Stimulated activated naive CD8-positive, alpha-beta T cell treated with anti-CD3 and anti-CD28 coated beads, Interleukin-15, Interleukin-2, amounts not matched to agents 100 ng/mL and 50 ng/mL, for 24 hours (primary cell): ENCODE data around the gene POLE.
A peak's percentile ranks its signal among the peaks of the same experiment; 100 is the strongest.
"Not testable (repeated sequence)": the region's sequence is repeated elsewhere in the genome, so short reads cannot be mapped to it uniquely, and the experiment has no call there.

Source experiments
- H3K27ac Mint-ChIP-seq: one replicate; pipeline ENCODE4 v1.8.0; 2021; ENCODE audit warnings: mild to moderate bottlenecking, mixed read lengths
- H3K27me3 Mint-ChIP-seq: one replicate; pipeline ENCODE4 v1.8.0; 2021; ENCODE audit warnings: mixed read lengths
- H3K36me3 Mint-ChIP-seq: one replicate; pipeline ENCODE4 v1.8.0; 2021; ENCODE audit warnings: low read depth, mixed read lengths
- H3K4me1 Mint-ChIP-seq: one replicate; pipeline ENCODE4 v1.8.0; 2021; ENCODE audit warnings: low read depth, mixed read lengths
- H3K4me3 Mint-ChIP-seq: one replicate; pipeline ENCODE4 v1.8.0; 2021; ENCODE audit warnings: mild to moderate bottlenecking, mixed read lengths
- H3K9me3 Mint-ChIP-seq: one replicate; pipeline ENCODE4 v1.8.0; 2021; ENCODE audit warnings: mixed read lengths

POLE gene

DNA sequence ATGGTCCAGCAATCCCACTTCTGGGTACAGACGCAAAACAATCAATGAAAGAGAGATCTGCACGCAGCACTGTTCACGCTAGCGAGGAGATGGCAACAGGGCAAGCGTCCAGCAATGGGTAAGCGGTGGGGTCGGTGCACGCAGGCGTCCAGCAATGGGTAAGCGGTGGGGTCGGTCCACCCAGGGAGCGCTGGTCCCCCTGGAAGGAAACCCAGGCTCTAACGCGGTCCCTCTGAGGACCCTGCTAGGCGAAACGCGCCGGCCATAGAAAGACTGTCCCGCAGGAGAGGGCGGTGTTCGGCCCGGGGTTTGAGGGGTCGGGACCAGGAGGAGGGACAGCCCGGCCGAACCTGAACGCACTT is 22.9 kb upstream of the POLE start:
- H3K4me1 Mint-ChIP-seq: peaks cover 33% of the 10 kb centered on the region

GRCh38 chr12:132708150-132708549 is 21.0 kb upstream of the POLE start:
- Mint-ChIP-seq H3K27ac (no peak overlapping the region), H3K4me1 (peaks cover 21% of the 10 kb centered on the region), H3K27me3 (no peaks in the 10 kb centered on the region), H3K9me3 (peaks cover 4% of the 10 kb centered on the region), H3K4me3 (no peak overlapping the region), H3K36me3 (peaks cover 31% of the 10 kb centered on the region)

More for the DNA sequence above, 22.9 kb upstream of the POLE start:
- peak overlapping the region; percentile 86 for H3K27ac Mint-ChIP-seq
- H3K4me3 Mint-ChIP-seq: peak overlapping the region; percentile 84
- H3K27me3 Mint-ChIP-seq: no peaks in the 10 kb centered on the region
- peaks cover 30% of the 10 kb centered on the region for H3K36me3 Mint-ChIP-seq
- H3K9me3 Mint-ChIP-seq: peaks cover 4% of the 10 kb centered on the region

DNA sequence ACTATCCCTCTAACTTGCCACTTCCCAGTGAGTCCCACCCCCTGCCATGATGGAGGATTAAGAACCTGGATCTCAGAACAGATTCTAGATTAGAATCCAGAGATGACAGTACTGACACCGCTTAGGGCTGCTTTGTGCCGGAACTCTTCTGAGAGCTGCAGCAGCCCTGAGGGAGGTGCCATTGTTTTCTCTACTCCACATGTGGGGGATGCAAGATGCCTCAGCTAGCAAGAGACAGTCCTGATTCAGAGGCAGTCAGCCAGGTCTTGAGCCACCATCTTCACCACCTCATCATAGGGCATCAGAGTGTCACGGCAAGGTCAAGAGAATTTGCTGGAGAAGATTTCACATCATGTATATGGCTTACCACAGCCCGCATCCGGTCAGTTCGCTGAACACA is 20.1 kb upstream of the POLE start:
- Mint-ChIP-seq H3K27ac (no peak overlapping the region), H3K9me3 (peaks cover 4% of the 10 kb centered on the region), H3K27me3 (no peaks in the 10 kb centered on the region), H3K36me3 (peaks cover 26% of the 10 kb centered on the region), H3K4me1 (peaks cover 14% of the 10 kb centered on the region), H3K4me3 (no peak overlapping the region)

- no peaks in the 10 kb centered on the region for H3K27me3 Mint-ChIP-seq
- H3K4me3 Mint-ChIP-seq: no peak overlapping the region
- peaks cover 4% of the 10 kb centered on the region for H3K9me3 Mint-ChIP-seq
- H3K27ac Mint-ChIP-seq: no peak overlapping the region
- peaks cover 4% of the 10 kb centered on the region for H3K4me1 Mint-ChIP-seq
- H3K36me3 Mint-ChIP-seq: peaks cover 44% of the 10 kb centered on the region
These were observed 16.5 kb upstream of the POLE start for GRCh38 chr12:132703641-132704040.

GRCh38 chr12:132702640-132703039 is 15.5 kb upstream of the POLE start:
- Mint-ChIP-seq H3K9me3 (peaks cover 4% of the 10 kb centered on the region), H3K4me3 (no peak overlapping the region), H3K27me3 (no peaks in the 10 kb centered on the region), H3K36me3 (peaks cover 50% of the 10 kb centered on the region), H3K27ac (no peak overlapping the region), H3K4me1 (peaks cover 4% of the 10 kb centered on the region)

- no peaks in the 10 kb centered on the region for H3K9me3 Mint-ChIP-seq
- H3K36me3 Mint-ChIP-seq: peaks cover 57% of the 10 kb centered on the region
- no peak overlapping the region for H3K4me3 Mint-ChIP-seq
- H3K27ac Mint-ChIP-seq: no peak overlapping the region
- H3K27me3 Mint-ChIP-seq: no peaks in the 10 kb centered on the region
- peaks cover 4% of the 10 kb centered on the region for H3K4me1 Mint-ChIP-seq
These were observed 13.2 kb upstream of the POLE start for GRCh38 chr12:132700212-132700822.

DNA sequence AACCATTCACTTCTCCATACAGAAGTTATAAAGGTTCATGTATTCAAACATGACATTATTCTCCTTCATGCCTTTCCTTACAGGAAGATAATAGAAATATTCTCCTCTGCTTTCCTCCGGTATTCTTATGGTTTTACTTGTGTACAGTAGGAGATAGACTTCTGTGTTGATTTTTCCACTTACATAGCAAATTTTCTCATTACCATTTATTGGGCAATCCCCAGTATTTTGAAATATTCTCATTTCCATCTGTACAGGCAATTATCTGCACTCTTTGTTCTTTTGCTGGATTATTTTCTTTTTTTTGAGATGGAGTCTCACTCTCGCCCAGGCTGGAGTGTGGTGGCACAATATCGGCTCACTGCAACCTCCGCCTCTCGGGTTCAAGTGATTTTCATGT is 11.2 kb upstream of the POLE start:
- Mint-ChIP-seq H3K4me3 (no peak overlapping the region), H3K9me3 (no peaks in the 10 kb centered on the region), H3K27ac (no peak overlapping the region), H3K4me1 (peaks cover 4% of the 10 kb centered on the region), H3K36me3 (peaks cover 44% of the 10 kb centered on the region), H3K27me3 (no peaks in the 10 kb centered on the region)

DNA sequence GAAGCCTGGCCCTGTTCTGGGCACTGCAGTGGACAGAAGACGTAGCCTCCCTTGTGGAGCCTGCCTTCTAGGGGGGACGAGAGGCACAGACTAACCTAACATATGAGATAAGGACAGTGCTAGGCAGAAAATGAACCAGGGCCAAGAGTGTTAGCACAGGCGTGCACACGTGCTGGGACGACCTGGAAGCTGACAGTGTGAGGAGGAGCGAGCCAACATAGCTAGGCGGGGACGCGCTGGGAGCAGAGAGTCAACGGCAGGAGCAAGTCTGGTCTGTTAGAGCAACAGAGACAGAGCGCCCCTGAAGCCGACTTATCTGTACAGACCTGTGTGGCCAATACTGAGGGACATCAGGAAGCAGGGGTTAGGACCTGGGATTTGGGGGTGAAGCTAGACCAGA is 8.3 kb upstream of the POLE start:
- H3K9me3 Mint-ChIP-seq: no peaks in the 10 kb centered on the region
- peaks cover 3% of the 10 kb centered on the region for H3K4me1 Mint-ChIP-seq
- H3K27ac Mint-ChIP-seq: no peak overlapping the region
- H3K4me3 Mint-ChIP-seq: no peak overlapping the region
- H3K36me3 Mint-ChIP-seq: peaks cover 45% of the 10 kb centered on the region
- no peaks in the 10 kb centered on the region for H3K27me3 Mint-ChIP-seq

DNA sequence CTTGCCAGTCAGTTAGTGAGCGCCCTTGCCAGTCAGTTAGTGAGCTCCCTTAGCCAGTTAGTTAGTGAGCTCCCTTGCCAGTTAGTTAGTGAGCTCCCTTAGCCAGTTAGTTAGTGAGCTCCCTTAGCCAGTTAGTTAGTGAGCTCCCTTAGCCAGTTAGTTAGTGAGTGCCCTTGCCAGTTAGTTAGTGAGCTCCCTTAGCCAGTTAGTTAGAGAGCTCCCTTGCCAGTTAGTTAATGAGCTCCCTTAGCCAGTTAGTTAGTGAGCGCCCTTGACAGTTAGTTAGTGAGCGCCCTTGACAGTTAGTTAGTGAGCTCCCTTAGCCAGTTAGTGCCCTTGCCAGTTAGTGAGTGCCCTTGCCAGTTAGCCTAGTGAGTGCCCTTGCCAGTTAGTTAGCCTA is 7.7 kb upstream of the POLE start:
- not testable (repeated sequence) for H3K4me3 Mint-ChIP-seq, H3K27ac Mint-ChIP-seq

GRCh38 chr12:132692030-132692429 is 4.9 kb upstream of the POLE start:
- not testable (repeated sequence) for H3K4me1 Mint-ChIP-seq, H3K4me3 Mint-ChIP-seq, H3K27me3 Mint-ChIP-seq, H3K9me3 Mint-ChIP-seq, H3K27ac Mint-ChIP-seq
- peaks cover 20% of the 10 kb centered on the region for H3K36me3 Mint-ChIP-seq

More for the DNA sequence above, 7.7 kb upstream of the POLE start:
- H3K36me3 Mint-ChIP-seq: peaks cover 40% of the 10 kb centered on the region
- not testable (repeated sequence) for H3K27me3 Mint-ChIP-seq, H3K9me3 Mint-ChIP-seq, H3K4me1 Mint-ChIP-seq

DNA sequence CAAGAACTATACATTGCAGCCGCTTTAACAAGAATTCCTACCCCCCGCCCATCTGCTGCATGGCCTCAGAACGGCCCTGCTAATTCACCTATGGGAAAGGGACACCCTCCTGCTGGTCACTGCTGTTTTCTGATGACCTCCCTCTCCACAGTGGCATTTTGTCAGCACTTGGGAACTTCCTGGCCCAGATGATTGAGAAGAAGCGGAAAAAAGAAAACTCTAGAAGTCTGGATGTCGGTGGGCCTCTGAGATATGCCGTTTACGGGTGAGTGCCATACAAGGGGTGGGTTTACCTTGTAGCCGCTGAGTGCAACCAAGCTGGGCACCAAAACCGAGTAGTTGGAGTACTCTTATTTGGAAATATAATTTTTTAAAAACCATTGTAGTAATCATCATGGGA is 3.0 kb upstream of the POLE start:
- no peaks in the 10 kb centered on the region for H3K9me3 Mint-ChIP-seq

DNA sequence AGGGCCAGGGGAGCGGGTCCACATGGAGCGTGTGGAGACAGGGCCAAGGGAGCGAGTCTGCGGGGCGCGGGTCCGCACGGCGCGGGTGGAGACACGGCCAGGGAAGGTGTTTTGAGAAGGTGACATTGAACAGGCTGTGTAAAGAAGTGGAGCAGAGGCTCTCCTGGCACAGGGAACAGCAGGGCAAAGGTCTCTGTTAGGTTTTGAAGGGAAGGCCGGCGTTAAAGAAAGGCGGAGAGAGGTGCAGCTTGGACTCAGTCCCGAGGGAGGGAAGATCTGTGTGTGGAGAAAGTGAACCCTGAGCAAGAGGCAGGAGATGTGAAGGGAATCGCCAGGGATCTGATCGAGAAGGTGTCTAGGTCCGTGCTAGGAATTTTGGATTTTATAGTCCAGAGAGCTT is 2.1 kb upstream of the POLE start:
- Mint-ChIP-seq H3K4me3 (peak overlapping the region; percentile 72), H3K4me1 (peaks cover 18% of the 10 kb centered on the region), H3K27me3 (peaks cover 3% of the 10 kb centered on the region), H3K27ac (peak overlapping the region; percentile 31), H3K9me3 (no peaks in the 10 kb centered on the region), H3K36me3 (peaks cover 17% of the 10 kb centered on the region)

More for the DNA sequence above, 3.0 kb upstream of the POLE start:
- Mint-ChIP-seq H3K4me1 (peaks cover 17% of the 10 kb centered on the region), H3K27ac (no peak overlapping the region), H3K36me3 (peaks cover 15% of the 10 kb centered on the region), H3K4me3 (peak overlapping the region; percentile 72), H3K27me3 (peaks cover 3% of the 10 kb centered on the region)

- Mint-ChIP-seq H3K9me3 (no peaks in the 10 kb centered on the region), H3K27me3 (peaks cover 3% of the 10 kb centered on the region), H3K4me3 (peak overlapping the region; percentile 80), H3K36me3 (peaks cover 16% of the 10 kb centered on the region), H3K27ac (peak overlapping the region; percentile 76), H3K4me1 (peaks cover 22% of the 10 kb centered on the region)
These were observed 324 bp downstream of the POLE start for GRCh38 chr12:132686825-132687210.

GRCh38 chr12:132685400-132685799 is 1.7 kb downstream of the POLE start:
- Mint-ChIP-seq H3K27me3 (peaks cover 3% of the 10 kb centered on the region), H3K36me3 (peaks cover 12% of the 10 kb centered on the region), H3K9me3 (no peaks in the 10 kb centered on the region), H3K27ac (peak overlapping the region; percentile 24), H3K4me1 (peaks cover 22% of the 10 kb centered on the region), H3K4me3 (peak overlapping the region; percentile 80)

- no peak overlapping the region for H3K27ac Mint-ChIP-seq
- H3K36me3 Mint-ChIP-seq: peaks cover 72% of the 10 kb centered on the region
- no peaks in the 10 kb centered on the region for H3K27me3 Mint-ChIP-seq
- H3K9me3 Mint-ChIP-seq: no peaks in the 10 kb centered on the region
- H3K4me3 Mint-ChIP-seq: no peak overlapping the region
- no peaks in the 10 kb centered on the region for H3K4me1 Mint-ChIP-seq
These were observed 9.7 kb downstream of the POLE start for GRCh38 chr12:132677492-132677891.

GRCh38 chr12:132675757-132676432 is 11.2 kb downstream of the POLE start:
- H3K27ac Mint-ChIP-seq: no peak overlapping the region
- H3K36me3 Mint-ChIP-seq: peaks cover 79% of the 10 kb centered on the region
- H3K4me3 Mint-ChIP-seq: no peak overlapping the region
- no peaks in the 10 kb centered on the region for H3K4me1 Mint-ChIP-seq
- no peaks in the 10 kb centered on the region for H3K27me3 Mint-ChIP-seq
- no peaks in the 10 kb centered on the region for H3K9me3 Mint-ChIP-seq
